Measurements from ENCODE around the gene VPS11.

The VPS11 gene

DNA sequence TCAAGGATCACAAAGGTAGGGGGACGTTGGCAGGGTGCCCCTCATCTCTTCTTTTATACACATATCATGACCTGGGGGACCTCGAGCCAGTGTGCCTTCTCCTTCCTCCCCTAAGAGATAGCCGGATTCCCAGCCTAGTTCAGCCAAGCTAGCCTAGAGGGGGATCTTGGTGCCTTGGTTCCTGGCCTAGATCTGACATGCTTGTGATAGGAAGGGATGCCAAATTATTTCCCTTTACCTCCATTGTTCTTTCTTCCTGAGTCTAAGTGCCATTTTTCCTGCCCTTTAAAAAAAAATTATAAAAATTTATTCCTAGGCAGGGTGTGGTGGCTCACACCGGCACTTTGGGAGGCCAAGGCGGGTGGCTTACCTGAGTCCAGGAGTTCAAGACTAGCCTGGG, 46.7 kb downstream of the VPS11 start:
- TF ChIP-seq, protein P1, sequence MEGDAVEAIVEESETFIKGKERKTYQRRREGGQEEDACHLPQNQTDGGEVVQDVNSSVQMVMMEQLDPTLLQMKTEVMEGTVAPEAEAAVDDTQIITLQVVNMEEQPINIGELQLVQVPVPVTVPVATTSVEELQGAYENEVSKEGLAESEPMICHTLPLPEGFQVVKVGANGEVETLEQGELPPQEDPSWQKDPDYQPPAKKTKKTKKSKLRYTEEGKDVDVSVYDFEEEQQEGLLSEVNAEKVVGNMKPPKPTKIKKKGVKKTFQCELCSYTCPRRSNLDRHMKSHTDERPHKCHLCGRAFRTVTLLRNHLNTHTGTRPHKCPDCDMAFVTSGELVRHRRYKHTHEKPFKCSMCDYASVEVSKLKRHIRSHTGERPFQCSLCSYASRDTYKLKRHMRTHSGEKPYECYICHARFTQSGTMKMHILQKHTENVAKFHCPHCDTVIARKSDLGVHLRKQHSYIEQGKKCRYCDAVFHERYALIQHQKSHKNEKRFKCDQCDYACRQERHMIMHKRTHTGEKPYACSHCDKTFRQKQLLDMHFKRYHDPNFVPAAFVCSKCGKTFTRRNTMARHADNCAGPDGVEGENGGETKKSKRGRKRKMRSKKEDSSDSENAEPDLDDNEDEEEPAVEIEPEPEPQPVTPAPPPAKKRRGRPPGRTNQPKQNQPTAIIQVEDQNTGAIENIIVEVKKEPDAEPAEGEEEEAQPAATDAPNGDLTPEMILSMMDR (conservative IDR thresholded peaks at IDR 0.05) = no peak
- no peak overlapping the region for H3K27ac ChIP-seq

- TF ChIP-seq, protein P1 (conservative IDR thresholded peaks at IDR 0.05) = no peak
- no peak for TF ChIP-seq ZFX (IDR thresholded peaks at IDR 0.05)
- no peak overlapping the region for H3K27ac ChIP-seq
These were observed 48.0 kb downstream of the VPS11 start for GRCh38 chr11:119115484-119116234.

DNA sequence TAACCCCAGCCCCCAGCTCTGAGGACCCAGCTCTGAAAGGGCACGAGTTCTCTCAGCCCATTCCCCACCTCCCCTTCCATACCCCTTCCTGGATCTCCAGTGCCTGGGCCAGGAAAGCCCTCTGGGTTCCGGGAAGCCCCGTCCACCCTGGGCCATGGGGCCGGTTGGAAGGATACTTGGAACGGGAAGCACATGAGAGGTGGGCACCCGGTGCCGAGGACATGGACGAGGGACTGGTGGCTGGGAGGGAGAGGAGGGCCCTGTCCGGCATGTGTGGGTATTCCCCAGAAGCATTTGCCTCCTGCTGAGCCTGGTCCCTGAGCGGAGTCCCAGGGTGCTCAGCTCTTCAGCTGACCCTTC, 48.6 kb downstream of the VPS11 start:
- TF ChIP-seq, protein P1 (conservative IDR thresholded peaks at IDR 0.05) = no peak
- TF ChIP-seq ZFX (IDR thresholded peaks at IDR 0.05) = no peak
- no peak overlapping the region for H3K27ac ChIP-seq

- no peak for TF ChIP-seq ZFX (IDR thresholded peaks at IDR 0.05)
- TF ChIP-seq, protein P1 (conservative IDR thresholded peaks at IDR 0.05) = no peak
- no peak overlapping the region for H3K27ac ChIP-seq
These were observed 49.0 kb downstream of the VPS11 start for GRCh38 chr11:119116601-119117000.

- H3K27ac ChIP-seq = no peak overlapping the region
- TF ChIP-seq, protein P1 (conservative IDR thresholded peaks at IDR 0.05) = no peak
- TF ChIP-seq ZFX (IDR thresholded peaks at IDR 0.05) = no peak
These were observed 49.5 kb downstream of the VPS11 start for GRCh38 chr11:119117004-119117706.

- no peak overlapping the region for H3K27ac ChIP-seq
These were observed 50.6 kb downstream of the VPS11 start for GRCh38 chr11:119118227-119118626.

GRCh38 chr11:119118946-119119345, 51.3 kb downstream of the VPS11 start:
- no peak for TF ChIP-seq ZFX (IDR thresholded peaks at IDR 0.05)
- TF ChIP-seq, protein P1 (conservative IDR thresholded peaks at IDR 0.05) = no peak
- H3K27ac ChIP-seq = no peak overlapping the region

More at GRCh38 chr11:119118227-119118626, 50.6 kb downstream of the VPS11 start:
- TF ChIP-seq, protein P1 (conservative IDR thresholded peaks at IDR 0.05) = no peak
- TF ChIP-seq ZFX (IDR thresholded peaks at IDR 0.05) = no peak
